ENCODE measurements around the gene AKAIN1. TPM values are rescaled to one million over a fixed set of nuclear protein-coding genes. Genes with fewer than 3 reads are reported as not detected.

Gene AKAIN1
- total and polyA plus RNA-seq, 8 donors, result 0.28 to 6.8 (median 0.81) TPM; not detected in 3

- H3K9me3 ChIP-seq, result no peaks in the 10 kb centered on the region
- no peaks in the 10 kb centered on the region for H3K4me1 ChIP-seq
- ATAC-seq (no peak), DNase-seq (no peak), FAIRE-seq (no peak)
- intact Hi-C loops (cut with DNase I), result no loop called here
- no peaks in the 10 kb centered on the region for H3K27me3 ChIP-seq
- TF ChIP-seq CTCF (IDR thresholded peaks at IDR 0.05), result no peak
- 35 to 45% methylated on average over 2 of the region's 2 CpGs for WGBS, 2 donors
- H3K36me3 ChIP-seq, result no peaks in the 10 kb centered on the region
- H3K27ac ChIP-seq, result no peak overlapping the region
- H3K4me3 ChIP-seq, result no peak overlapping the region
These were observed 30.3 kb downstream of the AKAIN1 start for GRCh38 chr18:5166606-5167280.

GRCh38 chr18:5164903-5165302 lies 32.2 kb downstream of the AKAIN1 start:
- no peak for ATAC-seq
- no peak for FAIRE-seq
- no peaks in the 10 kb centered on the region for H3K27me3 ChIP-seq
- DNase-seq, result no peak
- TF ChIP-seq CTCF (IDR thresholded peaks at IDR 0.05), result no peak
- no peaks in the 10 kb centered on the region for H3K36me3 ChIP-seq
- no peaks in the 10 kb centered on the region for H3K9me3 ChIP-seq
- WGBS, 2 donors, result 41 to 45% methylated on average over 2 of the region's 2 CpGs
- H3K27ac ChIP-seq, result no peak overlapping the region
- no peak overlapping the region for H3K4me3 ChIP-seq
- no peaks in the 10 kb centered on the region for H3K4me1 ChIP-seq
- intact Hi-C loops (cut with DNase I), result no loop called here

GRCh38 chr18:5162111-5162510 lies 34.9 kb downstream of the AKAIN1 start:
- FAIRE-seq (no peak), ATAC-seq (no peak), DNase-seq (no peak)
- H3K9me3 ChIP-seq, result no peaks in the 10 kb centered on the region
- no peak overlapping the region for H3K27ac ChIP-seq
- TF ChIP-seq CTCF (IDR thresholded peaks at IDR 0.05), result no peak
- intact Hi-C loops (cut with DNase I), result no loop called here
- no peaks in the 10 kb centered on the region for H3K4me1 ChIP-seq
- no peaks in the 10 kb centered on the region for H3K36me3 ChIP-seq
- H3K27me3 ChIP-seq, result no peaks in the 10 kb centered on the region
- H3K4me3 ChIP-seq, result no peak overlapping the region

GRCh38 chr18:5159080-5159479 lies 38.0 kb downstream of the AKAIN1 start:
- H3K36me3 ChIP-seq, result no peaks in the 10 kb centered on the region
- H3K27me3 ChIP-seq, result no peaks in the 10 kb centered on the region
- DNase-seq (no peak), ATAC-seq (no peak), FAIRE-seq (no peak)
- H3K27ac ChIP-seq, result no peak overlapping the region
- WGBS, 2 donors, result 46 to 50% methylated on average over 3 of the region's 3 CpGs
- intact Hi-C loops (cut with DNase I), result no loop called here
- H3K4me3 ChIP-seq, result no peak overlapping the region
- H3K4me1 ChIP-seq, result no peaks in the 10 kb centered on the region
- H3K9me3 ChIP-seq, result no peaks in the 10 kb centered on the region
- TF ChIP-seq CTCF (IDR thresholded peaks at IDR 0.05), result no peak

- intact Hi-C loops (cut with DNase I), result no loop called here
- FAIRE-seq (no peak), DNase-seq (no peak), ATAC-seq (no peak)
- no peaks in the 10 kb centered on the region for H3K9me3 ChIP-seq
- no peaks in the 10 kb centered on the region for H3K36me3 ChIP-seq
- H3K27ac ChIP-seq, result no peak overlapping the region
- H3K27me3 ChIP-seq, result no peaks in the 10 kb centered on the region
- no peak for TF ChIP-seq CTCF (IDR thresholded peaks at IDR 0.05)
- 50 to 59% methylated on average over 2 of the region's 2 CpGs for WGBS, 2 donors
- no peaks in the 10 kb centered on the region for H3K4me1 ChIP-seq
- no peak overlapping the region for H3K4me3 ChIP-seq
These were observed 38.5 kb downstream of the AKAIN1 start for GRCh38 chr18:5158587-5158986.
